GM12865 (cell line): ENCODE results near the gene DCTN1.
"Not testable (repeated sequence)": the region's sequence is repeated elsewhere in the genome, so short reads cannot be mapped to it uniquely, and the experiment has no call there.

Source experiments
- DNase-seq: peaks from one replicate; pipeline ENCODE4 v3.0.0; 2010; ENCODE audit warnings: low read depth
- H3K4me3 ChIP-seq: 2 replicates; pipeline ENCODE4 v1.5.1; 2011; ENCODE audit warnings: mild to moderate bottlenecking, low read depth, low read length, control low read depth
- CTCF ChIP-seq: IDR thresholded peaks from 2 replicates; pipeline ENCODE4 v1.5.1; 2011; ENCODE audit warnings: low read length, control low read depth, low read depth, inconsistent platforms; ENCODE audit not compliant: insufficient read depth; ENCODE audit errors: missing control alignments

The DCTN1 gene

GRCh38 chr2:74345272-74345943 lies 34.7 kb downstream of the DCTN1 start:
- no peak for TF ChIP-seq CTCF
- H3K4me3 ChIP-seq, result no peak overlapping the region
- peak; percentile 11 for DNase-seq

- no peak for TF ChIP-seq CTCF
- no peak for DNase-seq
- H3K4me3 ChIP-seq, result no peak within 1 kb of the TSS
Measured at GRCh38 chr2:74343316-74343715, 36.8 kb downstream of the DCTN1 start, which contains the start of gene SLC4A5. Gene SLC4A5 (minus strand): TSS chr2:74343416. CDS start chr2:74315023, 28,393 bp downstream.

- DNase-seq, H3K4me3 ChIP-seq: not testable (repeated sequence)
Measured at GRCh38 chr2:74336227-74336626, 43.9 kb downstream of the DCTN1 start.

GRCh38 chr2:74334931-74335333 lies 45.2 kb downstream of the DCTN1 start:
- H3K4me3 ChIP-seq, result no peak overlapping the region
- DNase-seq, result peak; percentile 78
- peak; percentile 94 for TF ChIP-seq CTCF

GRCh38 chr2:74333896-74334586 lies 46.1 kb downstream of the DCTN1 start:
- no peak overlapping the region for H3K4me3 ChIP-seq
- TF ChIP-seq CTCF, result no peak
- no peak for DNase-seq

- no peak overlapping the region for H3K4me3 ChIP-seq
- DNase-seq, result peak; percentile 41
- peak; percentile 30 for TF ChIP-seq CTCF
Measured at GRCh38 chr2:74333175-74333574, 46.9 kb downstream of the DCTN1 start.

GRCh38 chr2:74332550-74333174 lies 47.4 kb downstream of the DCTN1 start:
- H3K4me3 ChIP-seq, result no peak overlapping the region
- TF ChIP-seq CTCF, result no peak
- DNase-seq, result no peak
